ENCODE results near the gene HS3ST3A1.

Gene HS3ST3A1

GRCh38 chr17:13597723-13598347, 3.9 kb downstream of the HS3ST3A1 start:
- DNase-seq: no peak

GRCh38 chr17:13596241-13596923, 5.3 kb downstream of the HS3ST3A1 start:
- no peak for DNase-seq

GRCh38 chr17:13595599-13595899, 6.2 kb downstream of the HS3ST3A1 start:
- DNase-seq: no peak

GRCh38 chr17:13594762-13595598, 6.7 kb downstream of the HS3ST3A1 start:
- peak; percentile 39 for DNase-seq

- DNase-seq: no peak
Observed at GRCh38 chr17:13594310-13594709, 7.4 kb downstream of the HS3ST3A1 start.

- no peak for DNase-seq
Observed at GRCh38 chr17:13593757-13594156, 8.0 kb downstream of the HS3ST3A1 start.

GRCh38 chr17:13593021-13593751, 8.5 kb downstream of the HS3ST3A1 start:
- DNase-seq: no peak

- DNase-seq: no peak
Observed at GRCh38 chr17:13592427-13592826, 9.3 kb downstream of the HS3ST3A1 start.

- no peak for DNase-seq
Observed at GRCh38 chr17:13590441-13590840, 11.3 kb downstream of the HS3ST3A1 start.

GRCh38 chr17:13589658-13590057, 12.1 kb downstream of the HS3ST3A1 start:
- DNase-seq: no peak

GRCh38 chr17:13587487-13588338, 14.0 kb downstream of the HS3ST3A1 start:
- no peak for DNase-seq

GRCh38 chr17:13584701-13585080, 17.0 kb downstream of the HS3ST3A1 start:
- DNase-seq: no peak

- no peak for DNase-seq
Observed at GRCh38 chr17:13583996-13584700, 17.6 kb downstream of the HS3ST3A1 start.

- no peak for DNase-seq
Observed at GRCh38 chr17:13582776-13583547, 18.8 kb downstream of the HS3ST3A1 start.

- DNase-seq: no peak
Observed at GRCh38 chr17:13581925-13582324, 19.8 kb downstream of the HS3ST3A1 start.

- DNase-seq: no peak
Observed at GRCh38 chr17:13580790-13581189, 20.9 kb downstream of the HS3ST3A1 start.

- no peak for DNase-seq
Observed at GRCh38 chr17:13576661-13577526, 24.8 kb downstream of the HS3ST3A1 start.

- no peak for DNase-seq
Observed at GRCh38 chr17:13575922-13576419, 25.8 kb downstream of the HS3ST3A1 start.

- DNase-seq: no peak
Observed at GRCh38 chr17:13575466-13575865, 26.3 kb downstream of the HS3ST3A1 start.

GRCh38 chr17:13572581-13572980, 29.1 kb downstream of the HS3ST3A1 start:
- DNase-seq: no peak
